Spleen (tissue), 7 donors: ENCODE measurements around the gene MLST8.

Experiments
- CTCF ChIP-seq, 11 experiments: fragments of 200-600 bp in 7 of 11; fragments of 450-650 bp in 4 of 11; sonication (generic) in 4 of 11; IDR thresholded peaks in 8 of 11; conservative IDR thresholded peaks in 3 of 11; 1 replicate in 7 of 11; 2 replicates in 4 of 11; pipeline versions ENCODE4 v1.4.0 to v1.8.0; 2016 to 2021; ENCODE audit warnings: antibody characterized with exemption in 11 of 11, inconsistent platforms in 4 of 11, mild to moderate bottlenecking in 1 of 11
- POLR2AphosphoS5 ChIP-seq, 3 donors: sonication (generic); formaldehyde crosslinking; IDR thresholded peaks; one replicate each; pipeline ENCODE4 v1.5.1; 2017; ENCODE audit warnings: antibody characterized with exemption in 3 of 3
- donor health status: DM: no; HTN: no; CAD: no; lungs with moderate emphysema.
- donor health status: DM: no; HTN: no; CAD: no.
- donor health status: DM: no; HTN: no; CAD: no.

- TF ChIP-seq CTCF (IDR thresholded peaks at IDR 0.05 in 8 of 11, conservative IDR thresholded peaks at IDR 0.05 in 3 of 11) (no peak), POLR2AphosphoS5 (IDR thresholded peaks at IDR 0.05) (no peak)
These were observed 32.4 kb upstream of the MLST8 start for GRCh38 chr16:2172688-2173335.
